ENCODE measurements around the gene FAM163B. TPM values are rescaled to one million over a fixed set of nuclear protein-coding genes. Genes with fewer than 3 reads are reported as not detected.

The FAM163B gene
- total RNA-seq, 4 donors from 2014 or later: not detected

DNA sequence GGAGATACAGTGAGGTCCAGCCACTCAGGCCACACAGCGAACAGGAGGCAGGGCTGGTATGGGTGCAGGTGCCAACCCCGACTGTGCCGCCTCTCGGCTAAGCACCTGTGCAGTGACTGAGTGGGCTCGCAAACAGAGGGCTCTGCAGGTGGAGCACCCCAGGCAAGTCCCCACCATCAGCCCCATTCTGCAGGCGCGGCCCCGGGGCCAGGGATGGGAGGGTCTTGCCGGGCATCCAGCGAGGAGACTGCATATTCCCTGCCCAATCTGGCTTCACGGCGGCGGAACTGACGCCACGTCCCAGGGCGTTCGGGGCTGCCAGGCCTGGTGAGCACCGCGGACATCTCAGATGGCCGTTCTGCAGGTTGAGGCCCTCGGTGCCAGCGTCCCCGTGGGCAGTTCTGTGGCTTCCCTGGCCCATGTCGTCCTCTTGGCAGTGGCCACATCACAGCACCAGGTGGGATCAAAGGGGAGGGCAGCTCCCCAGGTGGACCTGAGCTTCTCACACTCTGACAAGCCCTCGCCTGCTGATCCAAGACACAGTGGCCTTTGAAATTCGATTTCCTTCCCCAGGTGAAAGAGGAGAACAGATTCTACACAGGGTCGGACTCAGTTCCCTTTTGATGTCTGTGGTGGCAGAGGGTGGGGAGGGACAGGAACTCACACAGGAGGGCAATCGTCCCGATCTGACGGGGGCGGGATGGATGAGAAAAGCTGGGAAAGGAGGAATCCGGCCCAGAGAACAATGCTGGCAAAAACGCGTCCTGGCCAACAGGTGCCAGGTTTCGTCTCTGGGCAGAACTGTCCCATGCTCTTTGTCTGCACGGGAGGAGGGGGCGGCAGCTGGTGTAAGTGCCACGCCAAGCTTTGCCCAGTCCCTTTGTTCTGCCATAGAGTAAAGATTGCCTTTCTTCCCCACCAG lies 45.8 kb upstream of the FAM163B start:
- no peaks in the 10 kb centered on the region for H3K9me3 ChIP-seq
- WGBS, 2 donors: 50 to 81% methylated on average over 17 to 27 of the region's 38 CpGs
- no peaks in the 10 kb centered on the region for H3K36me3 ChIP-seq
- H3K4me3 ChIP-seq (replicated peaks in 1 of 3): no peak overlapping the region
- TF ChIP-seq POLR2A (IDR thresholded peaks at IDR 0.05): no peak
- TF ChIP-seq, protein P1, sequence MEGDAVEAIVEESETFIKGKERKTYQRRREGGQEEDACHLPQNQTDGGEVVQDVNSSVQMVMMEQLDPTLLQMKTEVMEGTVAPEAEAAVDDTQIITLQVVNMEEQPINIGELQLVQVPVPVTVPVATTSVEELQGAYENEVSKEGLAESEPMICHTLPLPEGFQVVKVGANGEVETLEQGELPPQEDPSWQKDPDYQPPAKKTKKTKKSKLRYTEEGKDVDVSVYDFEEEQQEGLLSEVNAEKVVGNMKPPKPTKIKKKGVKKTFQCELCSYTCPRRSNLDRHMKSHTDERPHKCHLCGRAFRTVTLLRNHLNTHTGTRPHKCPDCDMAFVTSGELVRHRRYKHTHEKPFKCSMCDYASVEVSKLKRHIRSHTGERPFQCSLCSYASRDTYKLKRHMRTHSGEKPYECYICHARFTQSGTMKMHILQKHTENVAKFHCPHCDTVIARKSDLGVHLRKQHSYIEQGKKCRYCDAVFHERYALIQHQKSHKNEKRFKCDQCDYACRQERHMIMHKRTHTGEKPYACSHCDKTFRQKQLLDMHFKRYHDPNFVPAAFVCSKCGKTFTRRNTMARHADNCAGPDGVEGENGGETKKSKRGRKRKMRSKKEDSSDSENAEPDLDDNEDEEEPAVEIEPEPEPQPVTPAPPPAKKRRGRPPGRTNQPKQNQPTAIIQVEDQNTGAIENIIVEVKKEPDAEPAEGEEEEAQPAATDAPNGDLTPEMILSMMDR (IDR thresholded peaks at IDR 0.05): no peak
- peaks cover 26 to 37% of the 10 kb centered on the region in 2 donors for H3K4me1 ChIP-seq
- intact Hi-C loops (cut with DNase I): loop anchor here (5.0 kb wide), 1 partner anchor 88 kb away; no protein-coding TSS in a partner anchor
- H3K27ac ChIP-seq: no peak overlapping the region
- H3K27me3 ChIP-seq: no peaks in the 10 kb centered on the region
- no peak for DNase-seq

DNA sequence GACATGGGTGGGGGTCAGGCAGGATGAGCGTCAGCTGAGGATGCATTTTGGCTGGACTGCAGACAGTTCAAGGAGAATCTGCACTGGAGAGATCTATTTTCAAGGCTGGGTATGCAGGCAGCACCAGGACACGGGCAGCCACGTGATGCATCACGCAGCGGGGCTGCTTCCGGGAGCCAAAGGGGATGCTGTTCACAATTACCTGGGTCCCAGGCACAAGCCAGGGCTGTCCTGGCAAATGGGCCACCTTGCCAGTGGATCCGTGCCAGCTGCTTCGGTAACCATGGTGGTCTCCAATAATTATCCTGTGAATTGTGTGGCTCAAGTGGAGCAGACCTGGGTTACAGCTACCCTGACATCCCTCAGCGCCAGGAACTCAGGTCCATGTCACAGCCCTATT lies 44.4 kb upstream of the FAM163B start:
- DNase-seq: no peak
- H3K36me3 ChIP-seq: no peaks in the 10 kb centered on the region
- TF ChIP-seq, protein P1 (IDR thresholded peaks at IDR 0.05): no peak
- no peak for TF ChIP-seq POLR2A (IDR thresholded peaks at IDR 0.05)
- no peaks in the 10 kb centered on the region for H3K27me3 ChIP-seq
- 76 to 91% methylated on average over 9 of the region's 9 CpGs for WGBS, 2 donors
- intact Hi-C loops (cut with DNase I): no loop called here
- H3K4me1 ChIP-seq: peaks cover 18 to 26% of the 10 kb centered on the region in 2 donors
- H3K27ac ChIP-seq: no peak overlapping the region
- H3K4me3 ChIP-seq (replicated peaks in 1 of 3): no peak overlapping the region
- H3K9me3 ChIP-seq: no peaks in the 10 kb centered on the region

DNA sequence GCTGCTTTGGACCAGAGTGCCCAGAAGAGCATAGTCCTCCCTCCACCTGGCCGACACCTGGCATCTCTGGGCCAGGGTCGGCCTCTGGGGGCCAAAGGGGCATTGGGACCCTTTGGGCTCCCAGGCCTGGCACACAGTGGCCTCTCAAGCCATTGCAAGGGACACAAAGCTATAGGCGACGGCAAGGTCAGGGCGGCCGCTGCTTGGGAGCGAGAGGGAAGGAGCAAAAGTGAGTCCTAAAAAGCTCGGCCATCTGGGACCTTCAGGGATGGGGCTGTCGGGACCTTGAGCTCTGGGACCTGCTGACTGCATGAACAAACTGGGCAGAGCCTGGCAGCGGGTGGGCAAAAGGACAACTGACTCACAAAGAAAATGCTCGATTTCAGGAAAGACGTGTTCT lies 40.8 kb upstream of the FAM163B start:
- intact Hi-C loops (cut with DNase I): no loop called here
- whole genome bisulfite sequencing, 2 donors: 92 to 93% methylated on average over 8 to 12 of the region's 12 CpGs
- H3K9me3 ChIP-seq: no peaks in the 10 kb centered on the region
- no peak overlapping the region for H3K4me3 ChIP-seq (replicated peaks in 1 of 3)
- no peaks in the 10 kb centered on the region for H3K27me3 ChIP-seq
- TF ChIP-seq, protein P1 (IDR thresholded peaks at IDR 0.05): no peak
- TF ChIP-seq POLR2A (IDR thresholded peaks at IDR 0.05): no peak
- H3K36me3 ChIP-seq: no peaks in the 10 kb centered on the region
- no peaks in the 10 kb centered on the region for H3K4me1 ChIP-seq
- no peak for DNase-seq
- H3K27ac ChIP-seq: no peak overlapping the region

DNA sequence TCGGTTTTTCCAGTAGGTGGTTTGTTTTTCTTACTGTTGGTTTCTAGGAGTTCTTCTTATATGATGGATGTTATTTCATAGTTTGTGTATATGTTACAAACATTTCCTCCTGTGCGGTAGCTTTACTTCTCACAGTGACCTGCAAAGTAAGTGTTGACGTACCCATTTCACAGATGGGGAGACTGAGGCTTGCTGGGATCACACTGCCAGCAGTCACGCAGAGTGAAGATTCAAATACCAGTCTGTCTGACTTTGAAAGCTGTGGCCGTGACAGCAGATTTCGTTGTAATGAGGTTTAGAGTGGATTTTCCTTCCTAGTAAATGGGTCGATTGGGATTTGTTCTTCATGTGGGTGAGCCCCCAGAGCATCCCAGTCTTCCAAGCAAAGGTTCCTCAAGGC lies 40.0 kb upstream of the FAM163B start:
- H3K4me3 ChIP-seq (replicated peaks in 1 of 3): no peak overlapping the region
- no peaks in the 10 kb centered on the region for H3K36me3 ChIP-seq
- no peak for TF ChIP-seq POLR2A (IDR thresholded peaks at IDR 0.05)
- TF ChIP-seq, protein P1 (IDR thresholded peaks at IDR 0.05): no peak
- DNase-seq: no peak
- no peaks in the 10 kb centered on the region for H3K9me3 ChIP-seq
- no peaks in the 10 kb centered on the region for H3K27me3 ChIP-seq
- WGBS, 2 donors: 87 to 88% methylated on average over 7 of the region's 7 CpGs
- no peak overlapping the region for H3K27ac ChIP-seq
- intact Hi-C loops (cut with DNase I): no loop called here
- H3K4me1 ChIP-seq: no peaks in the 10 kb centered on the region

DNA sequence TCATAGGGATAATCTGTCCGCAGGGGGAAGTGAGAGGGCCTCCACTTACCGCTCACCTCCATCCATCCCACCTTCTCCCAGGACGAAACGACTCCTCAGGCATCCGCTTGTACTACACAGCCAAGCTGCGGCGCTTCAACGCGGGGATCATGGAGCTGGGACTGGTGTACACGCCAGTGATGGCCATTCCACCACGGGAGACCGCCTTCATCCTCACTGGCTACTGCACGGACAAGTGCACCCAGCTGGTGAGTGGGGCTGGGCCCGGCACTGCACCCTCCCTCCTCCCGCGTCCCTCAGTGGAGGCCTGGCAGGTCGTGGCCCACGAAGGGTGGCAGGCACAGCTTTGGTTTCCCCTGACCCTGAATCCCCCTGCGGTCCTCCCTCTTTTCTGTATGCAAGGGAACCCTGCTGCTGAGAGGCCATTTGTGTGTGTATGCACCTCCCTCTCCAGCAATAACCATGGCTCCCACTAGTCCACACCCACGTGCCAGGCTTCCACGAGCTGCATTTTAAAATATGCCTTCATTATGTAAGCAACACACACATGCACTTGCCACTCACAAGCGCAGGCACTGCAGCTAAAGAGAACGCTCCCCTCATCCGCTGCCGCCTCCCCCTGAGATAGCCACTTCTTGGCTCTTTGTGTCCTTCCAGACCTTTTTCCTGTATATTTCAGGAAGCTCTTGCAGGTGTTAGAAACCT lies 38.7 kb upstream of the FAM163B start:
- Histone ChIP-seq H3K27me3 (no peaks in the 10 kb centered on the region), H3K4me3 (replicated peaks in 1 of 3) (no peak overlapping the region), H3K27ac (no peak overlapping the region), H3K4me1 (no peaks in the 10 kb centered on the region), H3K36me3 (no peaks in the 10 kb centered on the region), H3K9me3 (no peaks in the 10 kb centered on the region)
- intact Hi-C loops (cut with DNase I): no loop called here
- 83 to 85% methylated on average over 10 to 20 of the region's 25 CpGs for WGBS, 2 donors
- DNase-seq: no peak
- TF ChIP-seq, protein P1 (IDR thresholded peaks at IDR 0.05): no peak
- no peak for TF ChIP-seq POLR2A (IDR thresholded peaks at IDR 0.05)

Measured in thyroid gland (tissue), 4 donors.